GM18499 (cell line): Measurements from ENCODE around the gene SLC35B4.
A peak's percentile ranks its signal among the peaks of the same experiment; 100 is the strongest.
"Not testable (repeated sequence)": the region's sequence is repeated elsewhere in the genome, so short reads cannot be mapped to it uniquely, and the experiment has no call there.

Experiments
- ATAC-seq: cut with Tn5 transposase; IDR thresholded peaks from one replicate; pipeline ENCODE4 v1.9.1; 2021; ENCODE audit warnings: moderate number of reproducible peaks; ENCODE audit not compliant: insufficient read depth, unreplicated experiment

Gene SLC35B4

DNA sequence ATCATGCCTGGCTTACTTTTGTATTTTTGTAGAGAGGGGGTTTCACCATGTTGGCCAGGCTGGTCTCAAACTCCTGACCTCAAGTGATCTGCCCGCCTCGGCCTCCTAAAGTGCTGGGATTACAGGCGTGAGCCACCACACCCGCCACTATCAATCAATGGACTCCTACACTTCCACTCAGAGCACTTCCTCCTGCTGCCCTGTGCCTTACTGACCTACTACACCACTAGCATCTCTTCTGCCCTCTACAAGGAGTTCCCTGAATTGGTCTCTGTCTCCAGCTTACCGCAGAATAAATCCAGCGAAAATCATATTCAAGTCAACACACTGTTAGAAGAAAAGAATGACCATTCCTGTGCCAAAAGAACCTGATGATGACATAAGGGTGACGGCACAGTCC lies 20.7 kb downstream of the SLC35B4 start:
- ATAC-seq = not testable (repeated sequence)

DNA sequence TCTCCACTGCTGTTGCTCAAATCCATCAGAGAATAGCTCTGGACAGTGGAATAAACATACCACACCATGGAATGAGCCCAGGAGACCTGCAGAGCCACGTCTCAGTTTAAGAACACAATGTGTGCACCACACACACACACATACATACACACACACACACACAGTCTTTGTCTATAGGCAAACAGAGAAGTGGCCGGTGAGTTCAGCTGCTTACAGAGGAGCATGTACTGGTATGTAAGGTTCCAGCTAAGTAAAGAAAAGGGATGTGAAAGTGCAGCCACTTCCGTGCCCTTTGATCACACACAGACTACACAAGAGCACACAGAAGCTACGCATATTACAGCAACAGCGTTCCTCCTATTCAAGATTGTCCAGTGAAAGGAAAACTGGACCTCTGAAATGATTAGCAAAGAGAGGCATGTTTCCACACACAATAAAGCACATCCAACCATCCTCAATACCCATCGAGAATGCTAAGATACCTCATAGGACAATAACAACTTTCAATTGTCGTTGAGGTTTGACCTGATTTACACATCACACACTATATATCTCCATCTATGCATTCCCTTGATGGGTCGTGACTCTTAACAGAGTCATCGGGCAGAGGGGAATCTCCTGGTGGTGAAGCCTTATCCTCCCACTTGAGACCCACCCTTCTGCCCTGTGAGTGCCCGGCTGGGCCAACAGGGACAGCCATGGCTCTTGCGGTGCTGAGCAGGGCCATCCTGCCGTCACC lies 23.6 kb downstream of the SLC35B4 start:
- peak; percentile 100 for ATAC-seq

DNA sequence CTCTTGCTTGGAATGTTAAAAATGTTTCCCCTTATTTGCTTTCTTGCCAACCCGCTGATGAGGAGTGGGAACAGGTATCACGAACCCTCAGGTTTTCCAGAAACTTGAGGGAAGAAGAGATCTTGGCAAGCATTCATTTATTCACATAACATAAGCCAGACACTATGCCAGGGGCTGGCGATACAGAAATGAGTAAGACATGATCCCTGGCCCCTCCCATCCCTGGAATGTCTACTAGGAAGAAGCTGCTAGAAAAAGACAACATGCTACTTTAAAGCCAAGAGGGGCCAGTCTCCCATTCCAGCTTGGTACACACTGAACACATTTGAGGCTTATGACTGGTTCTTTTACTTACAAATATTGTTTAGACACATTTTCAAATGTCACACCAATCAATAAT lies 26.4 kb downstream of the SLC35B4 start:
- ATAC-seq = no peak

DNA sequence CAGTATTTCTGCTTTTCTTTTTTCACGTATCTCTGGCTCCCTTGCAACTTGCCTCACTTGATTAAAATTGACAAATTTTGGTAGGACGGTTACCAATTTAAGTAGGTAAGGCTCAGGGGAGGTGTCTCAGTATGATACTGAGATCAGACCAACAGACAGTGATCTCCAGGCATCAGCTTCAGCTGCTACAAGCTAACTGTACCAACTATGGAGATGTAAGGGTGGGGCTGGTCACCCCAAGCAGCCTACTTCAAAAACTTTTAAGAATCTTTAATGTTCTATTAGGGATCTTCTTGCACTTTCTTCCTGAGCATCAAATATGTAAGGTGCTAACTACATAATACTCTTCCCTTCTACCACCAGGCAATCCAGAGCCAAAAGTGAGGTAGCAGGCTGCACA lies 26.9 kb downstream of the SLC35B4 start:
- ATAC-seq = no peak

DNA sequence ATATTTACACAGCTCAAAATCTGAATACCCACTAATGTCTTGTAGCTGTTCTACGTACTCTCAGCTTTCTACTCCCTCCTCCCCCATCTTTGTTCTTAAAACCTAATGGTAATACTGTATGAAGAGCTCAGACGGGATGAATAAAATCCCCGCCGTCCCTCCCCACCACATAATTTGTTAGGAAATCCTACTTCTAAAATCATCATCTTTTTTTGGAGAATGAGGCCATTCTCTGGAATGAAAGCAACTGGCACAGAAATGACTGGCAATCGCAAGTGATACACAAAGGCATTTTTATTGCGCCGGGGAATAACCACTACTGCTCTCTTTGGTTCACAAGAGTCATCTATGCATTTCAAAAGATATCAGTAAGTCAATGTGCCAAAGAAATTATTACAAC lies 27.3 kb downstream of the SLC35B4 start:
- ATAC-seq = no peak

DNA sequence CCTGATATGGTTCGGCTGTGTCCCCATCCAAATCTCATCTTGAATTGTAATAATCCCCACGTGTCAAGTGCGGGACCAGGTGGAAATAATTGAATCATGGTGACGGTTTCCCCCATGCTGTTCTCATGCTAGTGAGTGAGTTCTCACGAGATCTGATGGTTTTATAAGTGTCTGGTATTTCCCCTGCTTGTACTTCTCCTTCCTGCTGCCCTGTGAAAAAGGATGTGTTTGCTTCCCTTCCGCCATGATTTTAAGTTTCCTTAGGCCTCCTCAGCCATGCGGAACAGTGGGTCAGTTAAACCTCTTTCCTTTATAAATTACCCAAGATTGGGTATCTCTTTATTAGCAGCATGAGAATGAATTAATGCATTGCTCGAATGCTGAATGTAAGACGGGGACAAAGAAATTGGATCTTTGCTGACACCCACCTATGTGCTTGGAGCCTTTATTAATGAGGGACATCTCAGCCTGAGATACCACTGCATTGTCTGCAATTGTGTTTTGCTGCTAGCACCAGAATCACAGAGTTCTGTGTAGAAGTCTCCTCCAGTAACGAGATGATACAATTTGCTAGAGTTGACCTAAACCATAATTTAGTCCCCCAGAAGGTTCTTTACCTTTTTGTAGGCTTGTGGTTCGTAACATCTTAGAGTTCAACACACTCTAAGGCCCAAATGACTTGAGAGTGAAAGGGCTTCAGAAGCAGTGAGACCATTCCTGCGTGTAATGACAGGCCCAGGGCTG lies 28.6 kb downstream of the SLC35B4 start:
- ATAC-seq = no peak

DNA sequence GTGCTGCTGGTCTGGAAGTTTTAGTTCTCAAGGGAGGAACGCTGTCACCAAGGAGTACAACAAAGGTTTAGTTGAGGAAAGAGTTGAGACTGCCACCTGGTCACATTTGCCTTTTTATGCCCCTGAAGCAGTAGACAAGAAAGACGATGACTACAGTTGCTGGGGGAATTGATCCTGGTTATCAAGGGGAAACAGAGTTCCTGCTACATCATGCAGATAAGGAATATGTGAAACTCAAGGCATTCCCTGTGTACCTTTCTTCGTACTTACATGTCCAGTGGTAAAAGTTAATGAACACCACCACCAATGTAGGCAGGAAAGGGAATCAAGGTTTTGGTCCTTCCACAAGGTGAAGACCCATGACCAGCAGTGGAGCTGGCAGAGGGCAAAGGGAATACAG lies 31.8 kb downstream of the SLC35B4 start:
- no peak for ATAC-seq

DNA sequence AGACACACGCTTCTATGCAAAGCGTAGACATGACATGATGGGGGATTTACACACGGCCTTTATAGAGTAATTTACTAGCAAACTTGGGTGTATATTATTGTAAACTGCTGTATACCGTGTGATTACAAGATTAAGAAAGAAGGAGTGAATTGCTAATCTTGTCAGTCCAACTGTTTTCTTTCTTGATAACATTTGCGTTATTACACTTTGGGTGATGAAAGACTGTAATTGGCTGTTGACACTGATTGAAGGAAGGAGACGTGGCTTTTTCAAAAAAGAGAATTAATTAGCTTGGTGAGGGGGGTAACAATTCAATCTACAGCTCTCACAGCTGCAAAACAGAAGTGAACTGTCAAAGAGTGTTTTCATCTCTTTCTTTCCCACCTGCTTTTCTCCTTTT lies 32.7 kb downstream of the SLC35B4 start:
- ATAC-seq = no peak

DNA sequence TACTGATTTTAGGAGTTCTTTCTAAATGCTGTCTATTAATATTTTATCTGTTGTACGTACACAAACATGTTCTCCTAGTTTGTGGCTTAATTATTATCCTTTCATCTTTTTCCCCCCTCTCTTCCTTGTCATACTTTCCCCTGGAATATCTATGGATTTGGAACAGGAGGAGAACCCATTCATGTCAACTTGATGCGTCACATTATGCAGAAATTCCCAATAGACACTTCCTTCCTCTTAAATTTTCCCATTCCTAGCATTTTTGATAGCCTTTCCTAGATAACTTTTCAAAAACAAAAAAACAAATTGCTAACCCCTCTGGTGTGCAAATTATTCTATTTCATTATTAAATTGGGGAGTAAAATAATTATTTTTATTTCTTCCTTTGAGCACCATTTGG lies 36.2 kb downstream of the SLC35B4 start:
- no peak for ATAC-seq

DNA sequence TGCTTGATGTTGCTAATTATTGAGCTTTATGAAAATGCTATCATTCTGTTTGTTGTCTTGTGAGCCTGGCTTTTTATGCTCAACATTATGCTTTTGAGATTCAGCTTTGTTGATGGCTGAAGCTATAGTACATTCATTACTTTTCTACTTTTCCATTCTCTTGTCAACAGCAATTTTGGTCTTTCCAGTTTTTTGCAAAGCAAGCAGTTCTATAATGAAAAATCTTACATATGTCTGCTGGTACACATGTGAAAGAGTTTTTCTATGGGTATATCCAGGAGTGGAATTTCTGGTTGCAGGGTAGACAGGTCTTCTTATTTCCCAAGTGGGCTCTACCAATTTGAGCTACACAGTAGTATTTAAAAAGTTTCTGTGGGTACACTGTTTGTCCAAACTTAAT lies 36.8 kb downstream of the SLC35B4 start:
- ATAC-seq = no peak

DNA sequence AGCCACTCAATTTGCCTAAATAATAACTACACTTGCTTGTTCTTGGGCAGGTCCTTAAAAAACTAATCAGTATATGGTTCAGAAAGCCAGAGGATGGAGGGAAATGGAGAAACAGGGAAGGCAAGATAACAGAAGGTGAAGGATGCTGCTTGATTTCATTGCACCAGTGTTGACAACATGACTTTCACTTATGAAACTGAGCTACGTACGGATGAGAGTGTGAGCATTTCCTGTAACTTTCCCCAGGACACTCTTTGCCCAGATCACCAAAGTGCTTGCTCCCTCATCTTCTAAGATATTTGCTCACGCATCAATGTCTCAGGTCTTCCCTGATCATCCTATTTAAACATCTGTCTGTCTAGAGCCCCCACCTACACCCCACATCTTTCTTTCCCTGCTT lies 37.4 kb downstream of the SLC35B4 start:
- no peak for ATAC-seq

DNA sequence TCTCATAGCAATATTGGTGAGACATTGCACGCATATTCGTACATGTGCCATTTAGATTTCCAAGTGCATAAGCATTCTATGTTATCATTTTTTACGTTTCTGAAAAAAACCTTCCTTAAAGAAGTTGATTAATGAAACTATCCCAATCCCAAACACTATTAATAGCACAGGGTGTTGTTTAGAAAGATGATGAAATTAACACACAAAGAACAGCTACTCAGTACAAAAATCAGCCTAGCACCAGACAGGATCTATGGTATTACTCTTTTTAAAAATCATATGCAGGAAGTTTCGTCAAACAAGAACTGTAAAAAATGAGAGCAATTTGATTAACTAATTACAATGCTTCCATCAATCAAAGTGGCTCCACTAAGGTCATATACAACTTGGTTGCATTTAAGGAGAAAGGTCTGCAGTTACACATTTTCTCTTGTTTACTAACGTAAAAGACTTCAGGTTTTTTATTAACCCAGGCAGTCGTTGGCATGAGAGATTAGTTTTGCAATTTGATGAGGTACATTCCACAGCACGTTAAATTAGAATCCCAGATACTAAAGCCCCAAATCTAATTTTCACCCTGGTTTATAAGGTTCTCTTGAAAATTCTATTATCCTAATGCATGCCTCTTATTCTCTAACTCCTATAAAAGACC lies 38.1 kb downstream of the SLC35B4 start:
- ATAC-seq = no peak

DNA sequence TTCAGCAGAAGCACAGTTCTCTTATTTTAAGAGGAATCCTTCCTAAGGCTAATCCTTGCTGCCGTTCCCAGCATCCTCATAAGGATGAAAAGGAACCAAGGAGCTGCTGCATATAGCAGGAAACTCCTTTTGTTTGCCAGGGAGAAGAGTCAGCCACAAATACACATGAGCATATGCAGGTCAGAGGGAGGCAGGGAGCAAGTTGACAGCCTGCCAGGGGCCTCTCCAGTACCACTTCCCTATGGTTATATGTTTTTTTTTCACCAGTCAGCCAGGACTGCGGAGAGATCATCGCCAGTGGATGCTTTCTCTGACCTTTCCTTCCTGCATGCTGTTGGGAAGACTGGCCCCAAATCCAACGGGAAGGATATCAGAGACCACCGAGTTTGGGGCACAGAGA lies 39.8 kb downstream of the SLC35B4 start:
- no peak for ATAC-seq

DNA sequence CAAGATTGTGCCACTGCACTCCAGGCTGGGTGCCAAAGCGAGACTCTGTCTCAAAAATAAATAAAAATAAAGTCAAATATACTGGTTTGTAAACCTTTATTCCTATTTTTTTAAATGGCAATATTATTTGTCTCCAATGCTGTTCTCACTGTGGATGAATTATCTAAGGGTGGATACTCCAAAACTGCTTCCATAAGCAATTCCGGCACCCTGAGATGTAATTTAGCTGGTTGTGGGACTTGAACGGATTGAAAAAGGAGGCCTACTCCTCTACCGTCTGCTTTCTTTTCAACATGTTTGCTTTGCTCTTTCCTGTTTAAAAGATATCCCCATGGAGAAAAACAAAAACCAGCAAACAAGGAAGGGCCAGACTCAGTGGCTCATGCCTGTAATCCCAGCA lies 54.4 kb downstream of the SLC35B4 start:
- no peak for ATAC-seq

DNA sequence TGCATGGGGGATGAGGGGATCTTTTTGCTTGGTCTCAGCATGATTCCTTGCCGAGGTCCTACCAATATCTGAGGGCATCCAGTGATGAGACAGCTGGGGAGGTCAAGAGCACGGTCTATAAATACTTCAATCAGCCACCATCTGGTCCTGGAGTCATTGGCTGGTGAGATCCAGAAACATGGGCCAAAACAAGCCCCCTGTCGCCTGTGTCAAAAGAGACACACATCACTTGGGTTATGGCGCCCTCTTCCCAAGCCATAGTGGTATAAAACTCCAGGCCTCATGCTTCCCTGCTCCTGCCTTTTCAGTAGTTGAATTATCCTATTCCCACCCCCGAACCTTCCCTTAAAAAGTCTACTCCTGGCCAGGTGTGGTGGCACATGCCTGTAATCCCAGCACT lies 60.9 kb downstream of the SLC35B4 start:
- ATAC-seq = no peak

DNA sequence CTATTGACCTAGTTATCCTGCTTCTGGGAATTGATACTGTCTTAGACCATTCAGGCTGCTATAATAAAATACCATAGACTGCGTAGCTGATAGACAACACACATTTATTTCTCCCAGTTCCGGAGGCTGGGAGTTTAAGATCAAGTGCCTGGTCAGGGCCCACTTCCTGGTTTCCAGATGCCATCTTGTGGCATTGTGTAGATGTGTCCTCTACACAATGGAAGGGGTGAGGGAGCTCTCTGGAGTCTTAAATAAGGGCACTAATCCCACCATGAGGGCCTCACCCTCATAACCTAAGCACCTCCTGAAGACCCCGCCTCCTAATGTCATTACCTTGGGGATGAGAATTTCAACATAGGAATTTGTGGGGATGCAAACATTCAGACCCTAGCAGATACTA lies 62.4 kb downstream of the SLC35B4 start:
- no peak for ATAC-seq

DNA sequence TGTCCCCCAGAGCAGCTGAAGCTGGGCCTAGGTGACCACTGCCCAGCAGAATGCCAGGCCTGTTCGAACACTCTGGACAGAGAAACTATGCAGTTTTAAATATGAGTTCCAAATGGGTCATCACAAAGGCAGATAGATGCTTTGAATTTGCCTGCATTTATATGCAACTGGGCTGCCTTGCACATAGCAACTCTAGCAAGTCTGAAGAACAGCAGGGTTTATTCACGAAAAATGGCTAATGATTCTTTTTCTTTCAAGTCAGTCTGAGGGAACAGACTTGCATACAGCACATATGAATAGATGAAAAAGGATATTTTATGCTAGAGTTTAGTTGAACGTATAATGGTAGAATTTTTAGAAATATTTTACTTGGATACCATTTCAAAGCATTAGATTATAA lies 68.5 kb downstream of the SLC35B4 start:
- no peak for ATAC-seq

DNA sequence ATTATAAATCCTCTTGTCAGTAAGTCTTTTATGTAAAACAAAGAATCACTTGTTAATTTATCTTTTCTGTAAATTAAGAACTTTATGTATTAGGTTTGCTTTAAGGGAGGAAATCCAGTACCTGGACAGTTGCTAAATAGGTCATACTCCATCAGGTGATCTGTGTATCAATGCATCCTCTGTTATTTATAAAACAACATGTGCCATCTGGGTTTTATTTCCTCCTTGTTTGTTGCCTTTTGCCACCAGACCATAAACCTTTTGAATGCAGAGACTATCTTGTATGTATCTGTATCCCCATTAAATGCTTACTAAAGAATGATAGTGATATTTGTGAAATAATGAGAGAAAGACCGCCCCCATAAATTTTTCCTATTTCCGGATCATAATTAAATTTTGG lies 70.0 kb downstream of the SLC35B4 start:
- ATAC-seq = no peak

DNA sequence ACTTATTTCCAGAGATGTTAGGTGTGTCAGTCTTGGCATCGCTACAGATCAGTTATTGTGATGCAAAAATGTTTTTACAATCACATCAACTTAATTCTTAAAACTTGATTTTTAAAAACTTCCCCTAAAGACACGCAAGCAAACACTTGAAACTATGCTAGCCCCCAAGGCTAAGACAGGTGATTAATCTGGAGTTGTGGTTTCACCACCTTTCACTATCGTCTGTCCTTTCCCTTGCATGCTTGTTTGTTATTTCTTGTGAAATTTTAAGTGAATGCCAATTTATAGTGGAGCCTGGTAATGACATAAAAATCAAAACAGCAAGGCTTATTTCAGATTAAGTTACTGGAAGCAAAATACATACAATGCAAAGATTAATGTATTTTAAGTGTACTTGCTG lies 70.4 kb downstream of the SLC35B4 start:
- no peak for ATAC-seq

DNA sequence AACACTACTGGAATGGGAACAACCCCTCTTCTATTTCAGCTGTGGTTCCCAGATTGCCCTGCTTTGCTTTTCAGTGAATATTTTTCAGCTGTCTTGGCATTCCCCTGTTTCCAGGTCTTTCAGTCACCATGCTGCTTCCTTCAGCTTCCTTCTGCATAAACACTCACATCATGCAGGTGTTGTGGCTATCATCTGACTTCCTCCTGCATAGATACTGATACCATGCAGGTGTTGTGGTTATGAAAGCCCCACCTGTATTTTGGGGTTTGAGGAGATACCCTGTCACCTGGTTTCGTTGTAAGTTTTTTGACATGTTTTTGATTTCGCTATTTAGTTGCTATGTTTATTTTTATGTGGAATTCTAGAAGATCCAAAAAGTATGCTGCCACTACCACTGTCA lies 71.5 kb downstream of the SLC35B4 start:
- ATAC-seq = no peak
